H4 (cell line): ENCODE results near the gene CARD19. TPM values are rescaled to one million over a fixed set of nuclear protein-coding genes. Genes with fewer than 3 reads are reported as not detected.

Source experiments
- DNase-seq: peaks from one replicate; pipeline ENCODE4 v3.0.0-alpha.2; 2015; ENCODE audit warnings: low spot score
- total RNA-seq: library from RNA; depleted of rRNA; stranded (reverse); fragments of >200 nt; shearing (Covaris generic); gene quantifications from 2 replicates; pipeline ENCODE4 v1.2.3, GENCODE V29; 2014; rRNA removed

The CARD19 gene
- total RNA-seq, 1 experiment from 2014 or later = 63.3 TPM

- DNase-seq = no peak
These were observed 58.4 kb downstream of the CARD19 start for GRCh38 chr9:93154293-93154903.

DNA sequence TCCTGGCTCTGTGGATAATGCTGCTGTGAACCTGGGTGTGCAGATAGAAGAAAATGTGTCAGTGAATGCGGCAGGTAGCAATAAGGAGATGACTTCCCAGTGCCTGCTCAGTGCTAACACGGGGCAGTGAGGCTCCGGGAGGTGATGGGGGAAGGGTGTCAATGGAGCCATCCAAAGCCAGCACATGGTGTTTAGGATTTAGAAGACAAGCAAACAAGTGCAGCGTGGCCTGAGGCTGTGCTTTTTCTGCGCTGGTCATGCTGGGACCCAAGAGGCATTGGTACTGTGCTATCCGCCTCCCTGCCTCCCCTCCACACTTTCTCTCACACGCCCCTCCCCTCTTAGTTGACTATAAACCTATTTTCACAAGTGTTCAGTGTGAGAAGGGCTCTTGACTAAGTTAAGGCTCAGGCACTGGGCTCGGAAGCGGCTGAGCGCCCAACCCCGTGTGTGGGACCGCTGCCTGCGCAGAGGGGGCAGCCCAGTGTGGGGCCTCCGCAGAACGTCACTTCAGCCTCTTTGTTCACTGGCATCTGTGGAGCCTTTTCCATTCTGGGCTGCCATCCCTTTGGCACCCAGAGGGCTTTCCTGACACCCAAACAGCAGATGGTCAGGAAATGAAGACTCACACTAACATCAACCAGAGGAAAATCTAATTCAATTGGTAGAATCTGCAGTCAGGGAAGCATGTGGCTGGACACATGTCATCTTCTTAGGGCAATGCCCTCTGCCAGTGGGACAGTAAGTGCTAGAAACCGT lies 59.9 kb downstream of the CARD19 start:
- no peak for DNase-seq

DNA sequence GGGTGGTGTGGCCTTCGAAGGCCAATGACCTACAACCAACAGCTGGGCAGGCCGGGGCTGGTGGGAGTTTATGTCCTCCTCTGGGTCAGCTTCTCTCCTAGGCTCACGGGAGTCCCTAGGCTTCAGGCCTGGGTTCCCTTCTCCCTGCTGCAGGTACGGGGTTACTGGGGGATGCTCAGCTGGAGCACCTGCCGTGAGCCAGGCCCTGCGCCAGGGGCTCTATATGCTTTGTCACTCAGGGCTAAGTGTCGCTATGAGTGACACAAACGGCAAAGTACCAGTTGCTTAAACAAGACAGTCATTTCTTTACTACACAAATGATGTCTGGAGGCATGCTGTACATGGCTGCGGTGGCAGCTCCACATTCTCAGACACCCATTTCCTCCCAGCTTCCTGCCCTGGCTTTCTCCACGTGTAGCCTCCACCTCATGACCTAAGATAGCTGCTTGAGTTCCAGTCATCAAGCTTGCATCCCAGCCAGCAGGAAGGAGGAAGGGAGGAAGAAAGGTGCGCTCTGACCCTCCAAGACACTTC lies 60.5 kb downstream of the CARD19 start:
- no peak for DNase-seq

GRCh38 chr9:93159601-93160471 lies 63.8 kb downstream of the CARD19 start:
- DNase-seq = peak; percentile 62

- no peak for DNase-seq
These were observed 66.0 kb downstream of the CARD19 start for GRCh38 chr9:93161786-93162562.

Other genes with a start within 250 kb of the CARD19 start
- 2.6 and 4.8 TPM in 2 replicates for gene ZNF484, start 218.2 kb upstream of the CARD19 start, total RNA-seq
- gene FGD3, start 148.7 kb upstream of the CARD19 start, total RNA-seq = not detected in 2 replicates
- not detected in 2 replicates for gene SUSD3, start 37.5 kb upstream of the CARD19 start, total RNA-seq
- gene NINJ1, start 38.0 kb downstream of the CARD19 start, total RNA-seq = 83.4 and 87.3 TPM in 2 replicates
- gene WNK2, start 87.9 kb downstream of the CARD19 start, total RNA-seq = 0.02 TPM in 1 of 2 replicates, not detected in the other